CD8-positive, alpha-beta memory T cell (primary cell): ENCODE results near the gene OGG1. TPM values are rescaled to one million over a fixed set of nuclear protein-coding genes. Genes with fewer than 3 reads are reported as not detected.

Experiments used
- CTCF ChIA-PET: fragments of 350-600 bp; sonication (Branson Sonifier 250); formaldehyde crosslinking; loops from one replicate; lab custom pipeline; 2021; ENCODE audit warnings: antibody characterized with exemption; lab: Charles Lee
- POLR2A ChIA-PET: fragments of 350-600 bp; sonication (Branson Sonifier 250); formaldehyde crosslinking; loops from one replicate; lab custom pipeline; 2021; ENCODE audit warnings: antibody characterized with exemption; lab: Charles Lee
- DNase-seq, 5 donors: peaks; one replicate each; pipeline versions ENCODE4 v3.0.0 to v3.0.0-alpha.2; 2020 to 2022; ENCODE audit warnings: mixed read lengths in 1 of 5
- H3K27ac ChIP-seq: one replicate; pipeline ENCODE4 v1.7.0; 2013; ENCODE audit warnings: low read depth, mild to moderate bottlenecking, low read length, moderate library complexity
- H3K27me3 ChIP-seq: 2 replicates; pipeline ENCODE4 v1.7.0; 2013; ENCODE audit warnings: low read length, mild to moderate bottlenecking; ENCODE audit not compliant: insufficient read depth, poor library complexity, severe bottlenecking
- H3K36me3 ChIP-seq: 2 replicates; pipeline ENCODE4 v1.7.0; 2013; ENCODE audit warnings: mild to moderate bottlenecking, low read length, moderate library complexity; ENCODE audit not compliant: insufficient read depth
- H3K4me1 ChIP-seq: 2 replicates; pipeline ENCODE4 v1.7.0; 2013; ENCODE audit warnings: mild to moderate bottlenecking, low read length, moderate library complexity; ENCODE audit not compliant: insufficient read depth
- H3K4me3 ChIP-seq: 2 replicates; pipeline ENCODE4 v1.7.0; 2013; ENCODE audit warnings: mild to moderate bottlenecking, low read length
- H3K9me3 ChIP-seq: 2 replicates; pipeline ENCODE4 v1.7.0; 2013; ENCODE audit warnings: mild to moderate bottlenecking, low read length
- H3K27ac Mint-ChIP-seq, 8 donors: one replicate each; pipeline ENCODE4 v1.8.0; 2020 to 2021; ENCODE audit warnings: mixed read lengths in 8 of 8, mild to moderate bottlenecking in 6 of 8, inconsistent platforms in 3 of 8, moderate library complexity in 3 of 8
- H3K27me3 Mint-ChIP-seq, 2 donors: one replicate each; pipeline ENCODE4 v1.8.0; 2020 to 2021; ENCODE audit warnings: mixed read lengths in 2 of 2, mild to moderate bottlenecking in 1 of 2, moderate library complexity in 1 of 2
- H3K36me3 Mint-ChIP-seq, 3 donors: one replicate each; pipeline ENCODE4 v1.8.0; 2020 to 2021; ENCODE audit warnings: mixed read lengths in 3 of 3, inconsistent platforms in 1 of 3, mild to moderate bottlenecking in 1 of 3
- H3K4me1 Mint-ChIP-seq, 3 donors: one replicate each; pipeline ENCODE4 v1.8.0; 2020 to 2021; ENCODE audit warnings: mixed read lengths in 3 of 3, inconsistent platforms in 1 of 3, mild to moderate bottlenecking in 1 of 3
- H3K4me3 Mint-ChIP-seq, 7 donors: one replicate each; pipeline ENCODE4 v1.8.0; 2020 to 2021; ENCODE audit warnings: mixed read lengths in 7 of 7, mild to moderate bottlenecking in 6 of 7, moderate library complexity in 4 of 7, inconsistent platforms in 2 of 7
- H3K9me3 Mint-ChIP-seq, 5 donors: one replicate each; pipeline ENCODE4 v1.8.0; 2020 to 2022; ENCODE audit warnings: mixed read lengths in 5 of 5, mild to moderate bottlenecking in 3 of 5, moderate library complexity in 2 of 5, inconsistent platforms in 1 of 5
- polyA plus RNA-seq: library from polyadenylated mRNA; unstranded; fragments of 300-500 nt; fragmentation: Illumina TruSeq; gene quantifications from one replicate; pipeline ENCODE4 v1.2.3, GENCODE V29; 2021
- total RNA-seq, 2 experiments: library from RNA; stranded (reverse); gene quantifications; one replicate each; pipeline ENCODE4 v1.2.3, GENCODE V29; 2021

OGG1 gene
- total and polyA plus RNA-seq, 3 experiments from 2014 or later = 25.8 to 32.1 (median 30.5) TPM

DNA sequence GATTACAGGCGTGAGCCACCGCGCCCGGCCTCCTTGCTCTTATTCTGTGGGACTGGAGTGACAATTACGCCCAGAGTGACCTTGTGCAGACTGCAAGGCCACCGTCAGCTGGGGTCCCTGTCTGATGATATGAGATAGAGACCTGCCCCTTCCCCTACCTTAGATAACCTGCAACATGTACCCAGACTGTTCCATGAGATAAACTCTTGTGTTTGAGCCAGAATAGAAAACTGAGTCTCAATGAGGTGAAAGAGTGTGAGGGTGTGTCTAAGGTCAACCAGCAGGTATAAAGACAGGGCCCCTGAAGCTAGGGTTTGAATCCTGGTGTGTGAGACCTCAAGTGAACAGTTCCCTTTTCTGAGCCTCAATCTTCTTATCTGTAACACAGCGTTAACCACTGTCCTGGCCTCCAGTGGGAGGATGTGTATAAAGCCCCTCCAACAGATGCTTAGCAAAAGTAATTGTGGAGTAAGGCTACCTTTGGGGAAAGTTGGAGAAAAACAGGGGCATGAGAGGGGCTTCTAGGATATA, 36.5 kb downstream of the OGG1 start:
- ChIA-PET POLR2A (no interaction called here), CTCF (no interaction called here)
- Histone ChIP-seq H3K27me3 (no peaks in the 10 kb centered on the region), H3K4me3 (no peak overlapping the region), H3K4me1 (peaks cover 37% of the 10 kb centered on the region), H3K27ac (peak overlapping the region; percentile 29), H3K9me3 (no peaks in the 10 kb centered on the region), H3K36me3 (peaks cover 41% of the 10 kb centered on the region)
- Mint-ChIP-seq H3K27ac (peak overlapping the region in 3 of 8 donors; percentile 8 to 82 (median 17)), H3K27me3 (no peaks in the 10 kb centered on the region), H3K36me3 (peaks cover 13 to 81% (median 33%) of the 10 kb centered on the region in 3 donors), H3K4me1 (peaks cover 23 to 40% (median 34%) of the 10 kb centered on the region in 3 donors), H3K4me3 (no peak overlapping the region), H3K9me3 (no peaks in the 10 kb centered on the region)
- DNase-seq = no peak

DNA sequence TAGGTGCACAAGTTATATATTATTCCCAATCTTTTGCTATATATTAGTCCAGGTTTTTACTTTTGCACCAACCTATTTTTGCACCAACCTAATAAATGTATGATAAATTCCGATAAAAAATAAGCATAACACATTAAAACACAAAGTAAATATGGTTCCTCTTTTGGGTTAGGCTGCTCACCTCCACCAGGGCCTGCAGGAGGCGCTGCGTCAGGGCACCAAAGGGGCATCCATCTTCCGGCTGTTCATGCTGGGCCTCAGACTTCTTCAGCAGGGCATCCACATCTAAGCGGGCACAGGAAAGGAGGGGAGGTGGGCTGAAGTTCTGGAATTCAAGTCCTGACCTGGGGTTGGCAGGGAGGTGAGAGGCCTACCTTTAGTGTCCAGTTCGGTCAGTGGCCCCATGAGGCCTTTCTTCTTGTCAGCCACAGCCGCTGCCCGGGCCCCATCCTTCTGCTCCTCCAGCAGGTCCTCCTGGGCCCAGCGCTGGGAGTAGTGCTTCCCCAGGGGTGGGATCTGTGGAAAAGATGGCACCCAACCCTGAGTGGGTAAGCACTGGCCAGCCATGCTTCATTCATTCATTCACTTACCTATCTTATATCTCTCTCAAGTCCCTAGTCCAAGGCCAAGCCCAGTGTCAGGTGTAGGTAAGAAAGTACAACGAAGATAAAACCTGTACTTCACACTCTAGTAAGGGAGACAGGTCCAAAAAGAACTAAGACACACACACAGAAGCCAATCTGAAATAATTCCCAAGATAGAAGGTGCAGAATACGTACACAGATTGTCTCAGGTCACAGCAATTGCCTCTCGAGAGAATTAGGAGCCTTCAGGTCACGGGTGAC, 37.3 kb downstream of the OGG1 start:
- Mint-ChIP-seq H3K27ac (peak overlapping the region in 5 of 8 donors; percentile 3 to 78 (median 17)), H3K9me3 (no peaks in the 10 kb centered on the region), H3K27me3 (no peaks in the 10 kb centered on the region), H3K4me3 (peak overlapping the region in 1 of 7 donors; percentile 81), H3K4me1 (peaks cover 26 to 43% (median 36%) of the 10 kb centered on the region in 3 donors), H3K36me3 (peaks cover 13 to 76% (median 33%) of the 10 kb centered on the region in 3 donors)
- CTCF ChIA-PET = no interaction called here
- Histone ChIP-seq H3K27ac (peak overlapping the region; percentile 10), H3K36me3 (peaks cover 41% of the 10 kb centered on the region), H3K4me1 (peaks cover 37% of the 10 kb centered on the region), H3K9me3 (no peaks in the 10 kb centered on the region), H3K27me3 (no peaks in the 10 kb centered on the region), H3K4me3 (no peak overlapping the region)
- no peak for DNase-seq
- POLR2A ChIA-PET = no interaction called here

DNA sequence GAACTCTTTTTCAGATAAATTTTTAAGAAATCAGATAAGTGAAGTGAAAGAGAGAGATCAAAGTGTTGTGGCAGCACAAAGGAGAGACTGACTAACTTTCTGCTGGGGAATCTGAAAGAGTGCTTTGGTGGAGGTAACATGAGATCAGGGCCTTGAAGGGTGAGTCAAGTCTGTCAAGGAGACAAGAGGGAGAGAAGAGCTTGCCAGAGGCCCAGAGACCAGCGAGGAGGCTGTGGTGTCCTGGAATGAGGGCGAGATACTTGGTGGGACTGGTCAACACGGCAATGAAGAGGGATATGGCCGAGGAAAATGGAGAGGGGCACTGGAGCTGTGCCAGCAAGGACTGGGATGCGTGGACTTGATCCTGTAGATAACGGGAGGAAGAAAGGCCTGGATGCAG, 38.0 kb downstream of the OGG1 start:
- Mint-ChIP-seq H3K27ac (peak overlapping the region in 6 of 8 donors; percentile 3 to 79 (median 40)), H3K36me3 (peaks cover 13 to 74% (median 33%) of the 10 kb centered on the region in 3 donors), H3K4me1 (peaks cover 27 to 42% (median 33%) of the 10 kb centered on the region in 3 donors), H3K9me3 (no peaks in the 10 kb centered on the region), H3K27me3 (no peaks in the 10 kb centered on the region), H3K4me3 (peak overlapping the region in 1 of 7 donors; percentile 81)
- H3K4me3 ChIP-seq = no peak overlapping the region
- no peaks in the 10 kb centered on the region for H3K9me3 ChIP-seq
- H3K4me1 ChIP-seq = peaks cover 37% of the 10 kb centered on the region
- ChIA-PET CTCF (no interaction called here), POLR2A (no interaction called here)
- peak overlapping the region; percentile 10 for H3K27ac ChIP-seq
- no peaks in the 10 kb centered on the region for H3K27me3 ChIP-seq
- no peak for DNase-seq
- H3K36me3 ChIP-seq = peaks cover 41% of the 10 kb centered on the region

DNA sequence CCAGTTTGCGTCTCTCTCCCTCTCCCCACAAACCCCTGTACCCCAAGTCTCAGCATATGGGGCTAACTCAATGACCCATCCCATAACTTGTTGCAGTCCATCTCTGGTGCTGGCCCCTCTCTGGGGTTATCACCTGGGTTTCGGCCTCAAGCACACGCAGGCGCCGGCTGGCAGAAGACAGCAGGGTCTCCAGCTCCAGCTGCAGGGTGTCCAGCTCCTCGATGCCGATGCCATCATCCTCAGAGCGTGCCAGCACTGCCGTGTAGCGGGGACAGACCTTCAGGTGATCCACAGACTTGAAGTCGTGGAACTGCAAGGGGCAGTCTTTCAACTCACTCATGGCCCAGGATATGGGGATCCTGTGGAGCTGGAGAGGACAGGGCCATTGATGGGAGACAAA, 41.4 kb downstream of the OGG1 start:
- Mint-ChIP-seq H3K4me3 (peak overlapping the region; percentile 95 to 99 (median 97)), H3K27me3 (peaks cover 0 to 1% of the 10 kb centered on the region in 2 donors), H3K27ac (peak overlapping the region in 7 of 8 donors; percentile 90 to 100 (median 99)), H3K36me3 (peaks cover 12 to 70% (median 29%) of the 10 kb centered on the region in 3 donors), H3K9me3 (no peaks in the 10 kb centered on the region), H3K4me1 (peaks cover 45 to 68% (median 57%) of the 10 kb centered on the region in 3 donors)
- Histone ChIP-seq H3K27me3 (no peaks in the 10 kb centered on the region), H3K4me1 (peaks cover 65% of the 10 kb centered on the region), H3K36me3 (peaks cover 31% of the 10 kb centered on the region), H3K4me3 (peak overlapping the region; percentile 88), H3K27ac (no peak overlapping the region), H3K9me3 (no peaks in the 10 kb centered on the region)
- CTCF ChIA-PET = interaction anchor here (0.8 to 0.9 kb wide), 2 partner anchors 17 to 22 kb away, joined by 3 read pairs; no protein-coding TSS in a partner anchor
- POLR2A ChIA-PET = interaction anchor here (3.0 kb wide), 1 partner anchor 59 kb away, joined by 28 read pairs; the partner anchor contains the start of gene BRPF1
- no peak for DNase-seq

GRCh38 chr3:9791790-9792404, 42.1 kb downstream of the OGG1 start:
- no peak for DNase-seq
- peak overlapping the region; percentile 95 to 99 (median 97) for H3K4me3 Mint-ChIP-seq
- ChIA-PET CTCF (interaction anchor here (0.8 to 1.2 kb wide), 11 partner anchors 10 to 141 kb away, joined by 3 to 8 read pairs (median 4); partner anchors contain the start of genes CRELD1, OGG1 and TTLL3), POLR2A (interaction anchor here (0.5 to 3.0 kb wide), 12 partner anchors 10 to 456 kb away, joined by 3 to 37 read pairs (median 7); partner anchors contain the start of genes BRPF1, CRELD1, JAGN1 and MTMR14)
- no peaks in the 10 kb centered on the region for H3K9me3 Mint-ChIP-seq
- Histone ChIP-seq H3K27ac (peak overlapping the region; percentile 97), H3K36me3 (peaks cover 25% of the 10 kb centered on the region), H3K4me1 (peaks cover 63% of the 10 kb centered on the region), H3K9me3 (no peaks in the 10 kb centered on the region), H3K27me3 (no peaks in the 10 kb centered on the region), H3K4me3 (peak overlapping the region; percentile 88)
- H3K36me3 Mint-ChIP-seq = peaks cover 12 to 66% (median 22%) of the 10 kb centered on the region in 3 donors
- H3K27ac Mint-ChIP-seq = peak overlapping the region; percentile 90 to 100 (median 99)
- peaks cover 48 to 75% (median 64%) of the 10 kb centered on the region in 3 donors for H3K4me1 Mint-ChIP-seq
- peaks cover 0 to 1% of the 10 kb centered on the region in 2 donors for H3K27me3 Mint-ChIP-seq

DNA sequence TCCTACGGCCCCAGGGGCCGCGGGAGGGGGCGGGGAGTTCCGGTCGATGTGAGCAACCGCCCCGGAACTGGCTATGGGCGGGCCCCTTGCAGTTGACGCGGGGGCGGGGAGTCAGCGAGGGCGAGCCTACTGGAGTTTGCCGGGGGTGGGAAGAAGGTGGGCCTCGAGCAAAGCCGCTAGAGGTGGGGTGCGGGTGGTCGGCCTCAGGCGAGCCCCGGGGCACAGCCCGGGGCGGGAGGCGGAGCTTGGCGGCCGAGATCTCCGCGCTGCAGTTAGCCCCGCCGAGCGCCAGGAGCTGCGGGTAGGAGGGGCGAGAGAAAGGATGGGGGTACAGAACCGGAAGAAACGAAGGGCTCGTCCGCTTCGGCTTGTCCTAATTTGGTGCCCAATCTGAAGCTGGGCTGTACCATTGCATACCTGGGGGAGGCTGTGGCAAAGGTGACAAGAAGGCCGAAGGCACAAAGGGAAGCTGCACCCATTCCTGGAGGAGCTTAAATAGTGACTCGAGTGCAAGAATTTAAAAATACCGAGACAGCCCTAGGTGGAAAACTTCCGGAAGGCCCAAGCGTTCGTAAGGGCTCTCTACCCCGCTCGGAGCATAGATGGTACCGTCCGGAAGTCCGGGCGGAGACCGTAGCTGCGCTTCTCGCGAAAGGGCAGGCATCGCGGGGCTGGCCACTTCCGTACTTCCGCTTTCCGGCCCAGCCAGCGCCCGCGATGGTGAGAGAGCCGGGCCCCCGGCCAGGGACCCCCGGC, 42.8 kb downstream of the OGG1 start, which contains the start of the genes ARPC4 and TADA3:
Gene ARPC4, plus strand, starts transcription at position 678 of the 756 bp plus-strand sequence. Its CDS starts 40 bp downstream, at position 718.
Gene TADA3, minus strand, starts transcription at position 69 of the 756 bp plus-strand sequence. CDS start 1,007 bp downstream, outside the sequence.
- peaks cover 56% of the 10 kb centered on the region for H3K4me1 ChIP-seq
- peak within 1 kb of the TSS; percentile 97 for H3K27ac ChIP-seq
- peaks cover 0 to 1% of the 10 kb centered on the region in 2 donors for H3K27me3 Mint-ChIP-seq
- peak; percentile 87 to 96 (median 95) for DNase-seq
- peaks cover 54 to 78% (median 66%) of the 10 kb centered on the region in 3 donors for H3K4me1 Mint-ChIP-seq
- ChIA-PET POLR2A (interaction anchor here (0.5 to 3.0 kb wide), 20 partner anchors 11 to 455 kb away, joined by 3 to 37 read pairs (median 5); partner anchors contain the start of genes BRPF1, CAMK1, CRELD1 and JAGN1), CTCF (interaction anchor here (0.7 to 1.2 kb wide), 14 partner anchors 9 to 528 kb away, joined by 3 to 8 read pairs (median 4); partner anchors contain the start of genes CRELD1, OGG1, SEC13 and TTLL3)
- peaks cover 10 to 66% (median 18%) of the 10 kb centered on the region in 3 donors for H3K36me3 Mint-ChIP-seq
- H3K27ac Mint-ChIP-seq = peak within 1 kb of the TSS; percentile 90 to 100 (median 99)
- peak within 1 kb of the TSS; percentile 88 for H3K4me3 ChIP-seq
- H3K4me3 Mint-ChIP-seq = peak within 1 kb of the TSS; percentile 95 to 99 (median 97)
- no peaks in the 10 kb centered on the region for H3K9me3 ChIP-seq
- no peaks in the 10 kb centered on the region for H3K9me3 Mint-ChIP-seq
- H3K36me3 ChIP-seq = peaks cover 24% of the 10 kb centered on the region
- no peaks in the 10 kb centered on the region for H3K27me3 ChIP-seq
